ENCODE results near the gene SELENOO. TPM values are rescaled to one million over a fixed set of nuclear protein-coding genes. Genes with fewer than 3 reads are reported as not detected.
A peak's percentile ranks its signal among the peaks of the same experiment; 100 is the strongest.

SELENOO gene
- total and polyA plus RNA-seq, 2 of the 13 experiments (the other 11 are each of a cell fraction or from before 2014, with no cell fraction given), result 14.4 to 19.0 TPM

GRCh38 chr22:50244420-50245213 lies 43.8 kb downstream of the SELENOO start, which contains the start of gene TUBGCP6 (continued):
- TF ChIP-seq ZNF589 (CRISPR knock-in tag; conservative IDR thresholded peaks at IDR 0.05) (peak; percentile 50; the same call in 1 of the 2 replicates), PAXIP1 (CRISPR knock-in tag; conservative IDR thresholded peaks at IDR 0.05) (peak; percentile 34; the same call in 1 of the 2 replicates), ZNF142 (CRISPR knock-in tag; IDR thresholded peaks at IDR 0.05) (peak; percentile 78), ZMAT5 (CRISPR knock-in tag; IDR thresholded peaks at IDR 0.05; ENCODE audit: borderline replicate concordance, low read depth) (no peak), ZNF543 (CRISPR knock-in tag; IDR thresholded peaks at IDR 0.05) (peak; percentile 86; the same call in 1 of the 2 replicates), NFKBIZ (CRISPR knock-in tag; IDR thresholded peaks at IDR 0.05) (0 out of 2 replicates have a peak, but pooled peaks have one; percentile 84), ZNF644 (CRISPR knock-in tag; IDR thresholded peaks at IDR 0.05; ENCODE audit: low read depth) (no peak), REXO4 (CRISPR knock-in tag; IDR thresholded peaks at IDR 0.05; ENCODE audit: borderline replicate concordance) (no peak), ZNF75D (CRISPR knock-in tag; IDR thresholded peaks at IDR 0.05; ENCODE audit: borderline replicate concordance) (no peak), TIGD3 (CRISPR knock-in tag; IDR thresholded peaks at IDR 0.05; ENCODE audit: borderline replicate concordance) (peak; percentile 58; the same call in 1 of the 2 replicates), ELF4 (CRISPR knock-in tag; IDR thresholded peaks at IDR 0.05; ENCODE audit: borderline replicate concordance) (no peak), ZNF431 (CRISPR knock-in tag; IDR thresholded peaks at IDR 0.05; ENCODE audit: borderline replicate concordance, low read depth) (0 out of 2 replicates have a peak, but pooled peaks have one; percentile 27), RNF2 (conservative IDR thresholded peaks at IDR 0.05; ENCODE audit: low read depth) (0 out of 2 replicates have a peak, but pooled peaks have one; percentile 43), ZNF337 (CRISPR knock-in tag; IDR thresholded peaks at IDR 0.05; ENCODE audit: borderline replicate concordance, low read depth) (0 out of 2 replicates have a peak, but pooled peaks have one; percentile 69), ZNF597 (CRISPR knock-in tag; IDR thresholded peaks at IDR 0.05) (no peak)

Measured in HepG2 (cell line).